Trophoblast cell (in vitro differentiated cells and primary cell): ENCODE measurements around the gene XAB2.
A peak's percentile ranks its signal among the peaks of the same experiment; 100 is the strongest.

Experiments
- DNase-seq, 2 donors: peaks; one replicate each; pipeline ENCODE4 v3.0.0-alpha.2; 2016
- H2AFZ ChIP-seq: 2 replicates; pipeline ENCODE4 v1.6.1; 2013; ENCODE audit warnings: low read length, moderate library complexity, mild to moderate bottlenecking; ENCODE audit not compliant: insufficient read depth, poor library complexity
- H2AK5ac ChIP-seq: 2 replicates; pipeline ENCODE4 v1.6.1; 2013; ENCODE audit warnings: mild to moderate bottlenecking, low read length
- H2BK120ac ChIP-seq: 2 replicates; pipeline ENCODE4 v1.6.1; 2013; ENCODE audit warnings: low read length, mild to moderate bottlenecking, moderate library complexity; ENCODE audit not compliant: insufficient read depth, poor library complexity
- H2BK12ac ChIP-seq: 2 replicates; pipeline ENCODE4 v1.6.1; 2013; ENCODE audit warnings: mild to moderate bottlenecking, low read length, moderate library complexity
- H2BK5ac ChIP-seq: 2 replicates; pipeline ENCODE4 v1.6.1; 2013; ENCODE audit warnings: low read length, low read depth, moderate library complexity, mild to moderate bottlenecking; ENCODE audit not compliant: poor library complexity
- H3K14ac ChIP-seq: 2 replicates; pipeline ENCODE4 v1.6.1; 2013; ENCODE audit warnings: mild to moderate bottlenecking, low read length
- H3K18ac ChIP-seq: 2 replicates; pipeline ENCODE4 v1.6.1; 2013; ENCODE audit warnings: mild to moderate bottlenecking, low read length
- H3K23ac ChIP-seq: 2 replicates; pipeline ENCODE4 v1.6.1; 2013; ENCODE audit warnings: low read length
- H3K27ac ChIP-seq: 2 replicates; pipeline ENCODE4 v1.5.1; 2013; ENCODE audit warnings: low read depth, mild to moderate bottlenecking, inconsistent platforms, low read length, moderate library complexity
- H3K27me3 ChIP-seq: 2 replicates; pipeline ENCODE4 v1.6.1; 2013; ENCODE audit warnings: inconsistent platforms, mild to moderate bottlenecking, low read length, moderate library complexity; ENCODE audit not compliant: insufficient read depth
- H3K36me3 ChIP-seq, 2 experiments: 1 replicate in 1 of 2; 2 replicates in 1 of 2; pipeline ENCODE4 v1.6.1; 2013; ENCODE audit warnings: low read length in 2 of 2, mild to moderate bottlenecking in 2 of 2, moderate library complexity in 1 of 2; ENCODE audit not compliant: insufficient read depth in 2 of 2, control insufficient read depth in 1 of 2
- H3K4ac ChIP-seq: 2 replicates; pipeline ENCODE4 v1.6.1; 2013; ENCODE audit warnings: low read depth, mild to moderate bottlenecking, low read length, moderate library complexity
- H3K4me1 ChIP-seq, 2 experiments: 1 replicate in 1 of 2; 2 replicates in 1 of 2; pipeline ENCODE4 v1.6.1; 2013; ENCODE audit warnings: low read length in 2 of 2, mild to moderate bottlenecking in 2 of 2, moderate library complexity in 1 of 2; ENCODE audit not compliant: insufficient read depth in 2 of 2, control insufficient read depth in 1 of 2
- H3K4me2 ChIP-seq: 2 replicates; pipeline ENCODE4 v1.6.1; 2013; ENCODE audit warnings: inconsistent platforms, mild to moderate bottlenecking, low read length, moderate library complexity
- H3K4me3 ChIP-seq: 2 replicates; pipeline ENCODE4 v1.5.1; 2013; ENCODE audit warnings: mild to moderate bottlenecking, low read depth, low read length, inconsistent platforms
- H3K79me1 ChIP-seq: one replicate; pipeline ENCODE4 v1.6.1; 2013; ENCODE audit warnings: low read length
- H3K79me2 ChIP-seq: 2 replicates; pipeline ENCODE4 v1.6.1; 2013; ENCODE audit warnings: low read length, mild to moderate bottlenecking; ENCODE audit not compliant: control insufficient read depth, insufficient read depth, poor library complexity
- H3K9ac ChIP-seq: 2 replicates; pipeline ENCODE4 v1.6.1; 2013; ENCODE audit warnings: mild to moderate bottlenecking, low read length
- H3K9me3 ChIP-seq: 2 replicates; pipeline ENCODE4 v1.6.1; 2013; ENCODE audit warnings: low read depth, mild to moderate bottlenecking, control low read depth, inconsistent platforms, low read length; ENCODE audit not compliant: insufficient read depth
- H4K12ac ChIP-seq: 2 replicates; pipeline ENCODE4 v1.6.1; 2013; ENCODE audit warnings: low read depth, mild to moderate bottlenecking, low read length, moderate library complexity
- H4K8ac ChIP-seq: 2 replicates; pipeline ENCODE4 v1.6.1; 2013; ENCODE audit warnings: low read depth, mild to moderate bottlenecking, low read length, moderate library complexity
- H4K91ac ChIP-seq: one replicate; pipeline ENCODE4 v1.6.1; 2013; ENCODE audit warnings: low read depth, mild to moderate bottlenecking, low read length, moderate library complexity
- WGBS: extraction: QIAGEN DNeasy Blood & Tissue Kit; methylation state at CpG from one replicate; pipeline ENCODE4 v1.1.7; 2013; ENCODE audit warnings: missing lambda C conversion rate; ENCODE audit not compliant: insufficient read length, insufficient coverage; ENCODE audit errors: extremely low coverage; 5-methylcytosine and 5-hydroxymethylcytosine counted together

XAB2 gene

DNA sequence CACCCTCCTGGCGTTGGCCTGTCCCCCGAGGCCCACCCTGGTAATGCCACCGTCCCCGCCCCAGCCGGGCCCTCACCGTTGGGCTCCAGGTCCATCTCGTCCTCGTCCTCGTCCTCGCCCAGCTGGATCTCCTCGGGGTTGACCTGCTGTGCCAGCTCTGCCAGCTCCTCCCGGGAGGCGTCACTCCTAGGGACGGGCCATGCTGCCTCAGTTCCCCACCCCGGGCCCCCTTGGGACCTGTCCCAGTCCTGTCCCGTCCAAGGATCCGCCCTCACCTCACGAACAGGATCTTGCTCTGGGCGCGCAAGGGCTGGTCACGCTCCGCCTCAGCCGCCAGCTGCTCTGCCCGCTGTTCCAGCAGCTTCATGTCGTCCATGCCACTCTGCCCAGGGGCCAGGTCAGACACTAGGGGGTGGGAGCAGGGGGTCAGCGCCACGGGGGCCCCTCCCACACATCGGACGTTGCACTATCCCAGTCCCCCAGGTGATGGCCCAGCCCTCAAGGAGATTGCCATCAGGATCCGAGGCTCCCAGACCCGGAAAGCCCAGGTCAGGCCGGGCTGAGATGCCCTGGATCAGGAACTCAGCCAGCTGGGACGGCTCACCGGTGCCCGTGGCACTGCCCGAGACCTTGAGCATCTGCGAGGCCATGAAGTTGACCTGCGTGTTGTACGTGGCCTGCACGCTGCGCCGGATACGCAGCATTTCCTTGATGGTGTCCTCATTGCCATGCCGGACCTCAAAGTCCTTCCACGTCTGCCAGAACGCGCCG lies 9.5 kb downstream of the XAB2 start:
- peaks cover 83 to 84% of the 10 kb centered on the region in 2 experiments for H3K36me3 ChIP-seq
- H4K12ac ChIP-seq = no peak overlapping the region
- H3K79me2 ChIP-seq = no peaks in the 10 kb centered on the region
- H2BK5ac ChIP-seq = no peak overlapping the region
- H2AK5ac ChIP-seq = no peak overlapping the region
- H3K4me2 ChIP-seq = no peak overlapping the region
- no peak overlapping the region for H2BK12ac ChIP-seq
- no peak overlapping the region for H3K4me3 ChIP-seq
- no peaks in the 10 kb centered on the region for H3K27me3 ChIP-seq
- H2BK120ac ChIP-seq = no peak overlapping the region
- no peak overlapping the region for H2AFZ ChIP-seq
- H3K79me1 ChIP-seq = peaks cover 2% of the 10 kb centered on the region
- peak overlapping the region; percentile 26 for H4K91ac ChIP-seq
- H3K9ac ChIP-seq = no peak overlapping the region
- no peak overlapping the region for H3K18ac ChIP-seq
- H4K8ac ChIP-seq = no peak overlapping the region
- no peak overlapping the region for H3K23ac ChIP-seq
- WGBS = no CpG with 5 or more reads among the region's 48 CpGs
- H3K4ac ChIP-seq = no peak overlapping the region
- DNase-seq = no peak
- peaks cover 11 to 12% of the 10 kb centered on the region in 2 experiments for H3K4me1 ChIP-seq
- no peak overlapping the region for H3K14ac ChIP-seq
- peaks cover 5% of the 10 kb centered on the region for H3K9me3 ChIP-seq
- no peak overlapping the region for H3K27ac ChIP-seq

DNA sequence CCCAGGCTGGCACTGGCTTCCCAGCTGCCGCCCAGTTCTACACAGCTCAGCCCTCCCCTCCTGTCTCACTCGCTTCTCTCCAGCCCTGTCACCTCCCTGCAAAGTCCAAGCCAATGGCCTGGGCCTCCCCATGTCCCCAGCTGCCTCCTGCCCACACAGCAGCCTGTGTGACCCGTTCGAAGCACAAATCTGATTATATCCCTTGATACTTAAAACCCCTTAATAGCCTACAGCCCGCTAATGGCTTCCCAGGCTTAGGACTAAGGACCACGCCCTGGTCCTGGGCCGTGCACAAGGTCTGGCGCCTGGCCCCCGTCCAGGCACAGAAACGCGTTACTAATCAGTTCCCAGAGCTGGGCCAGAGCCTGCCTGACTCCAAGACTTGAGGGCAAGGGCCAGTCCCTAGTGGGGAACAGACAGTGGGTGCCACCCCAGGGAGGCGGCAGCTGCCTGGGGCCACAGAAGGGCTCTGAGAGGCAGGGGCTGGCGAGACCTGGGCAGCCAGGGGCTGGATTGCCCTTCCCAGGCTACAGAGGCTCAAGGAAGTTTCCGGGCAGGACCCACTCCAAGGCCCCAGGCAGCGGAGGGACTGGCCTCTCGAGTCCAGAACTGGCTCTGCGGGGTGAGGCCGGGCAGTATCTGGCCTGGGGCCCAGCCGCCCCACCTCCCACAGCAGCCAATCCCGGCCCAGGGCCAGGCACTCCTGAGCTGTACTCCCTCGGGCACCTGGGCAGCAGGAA lies 10.4 kb downstream of the XAB2 start:
- Histone ChIP-seq H3K79me1 (peaks cover 2% of the 10 kb centered on the region), H3K14ac (peak overlapping the region; percentile 29), H3K79me2 (no peaks in the 10 kb centered on the region), H3K18ac (peak overlapping the region; percentile 54), H3K4me1 (peaks cover 11 to 12% of the 10 kb centered on the region in 2 experiments), H3K23ac (no peak overlapping the region), H2AK5ac (no peak overlapping the region), H3K4me2 (no peak overlapping the region), H3K4me3 (peak overlapping the region; percentile 24), H2BK120ac (peak overlapping the region; percentile 25), H3K27me3 (no peaks in the 10 kb centered on the region), H3K27ac (peak overlapping the region; percentile 57), H3K36me3 (peaks cover 78 to 79% of the 10 kb centered on the region in 2 experiments), H2AFZ (no peak overlapping the region), H4K12ac (no peak overlapping the region), H4K91ac (peak overlapping the region; percentile 63), H2BK5ac (peak overlapping the region; percentile 55), H3K9ac (no peak overlapping the region), H3K4ac (no peak overlapping the region), H2BK12ac (peak overlapping the region; percentile 38), H3K9me3 (peaks cover 5% of the 10 kb centered on the region), H4K8ac (peak overlapping the region; percentile 64)
- no CpG with 5 or more reads among the region's 21 CpGs for WGBS
- no peak for DNase-seq

DNA sequence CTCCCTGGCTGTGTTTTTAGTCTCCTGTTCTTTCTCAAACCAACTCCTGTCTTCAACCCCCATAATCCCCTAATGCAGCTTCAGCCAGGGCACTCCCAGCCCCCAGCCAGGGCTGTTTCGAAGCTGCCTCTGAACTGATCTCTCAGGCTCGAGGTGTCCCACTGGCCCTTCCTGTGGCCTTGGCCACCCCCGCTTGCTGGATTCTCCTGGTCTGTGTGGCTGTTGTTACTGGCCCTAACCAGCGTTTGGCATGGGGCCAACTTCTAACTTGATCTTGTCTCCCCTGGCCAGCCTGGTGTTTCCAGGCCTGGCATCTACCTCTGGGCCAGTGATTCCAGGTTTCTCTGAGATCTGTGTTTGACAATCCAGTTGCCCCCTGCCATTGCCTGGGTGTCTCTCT lies 11.0 kb downstream of the XAB2 start:
- H2BK120ac ChIP-seq = no peak overlapping the region
- H2AFZ ChIP-seq = no peak overlapping the region
- no peak overlapping the region for H4K8ac ChIP-seq
- peaks cover 2% of the 10 kb centered on the region for H3K79me1 ChIP-seq
- no peaks in the 10 kb centered on the region for H3K27me3 ChIP-seq
- no peak overlapping the region for H3K4me2 ChIP-seq
- no peak overlapping the region for H2BK5ac ChIP-seq
- H4K12ac ChIP-seq = no peak overlapping the region
- no peak for DNase-seq
- no peaks in the 10 kb centered on the region for H3K79me2 ChIP-seq
- H4K91ac ChIP-seq = no peak overlapping the region
- no peak overlapping the region for H3K4ac ChIP-seq
- H3K9me3 ChIP-seq = peaks cover 5% of the 10 kb centered on the region
- peaks cover 11 to 12% of the 10 kb centered on the region in 2 experiments for H3K4me1 ChIP-seq
- no peak overlapping the region for H3K14ac ChIP-seq
- no peak overlapping the region for H3K4me3 ChIP-seq
- peaks cover 73 to 74% of the 10 kb centered on the region in 2 experiments for H3K36me3 ChIP-seq
- H3K9ac ChIP-seq = no peak overlapping the region
- no CpG with 5 or more reads among the region's 4 CpGs for WGBS
- no peak overlapping the region for H3K23ac ChIP-seq
- no peak overlapping the region for H3K18ac ChIP-seq
- H3K27ac ChIP-seq = no peak overlapping the region
- no peak overlapping the region for H2AK5ac ChIP-seq
- H2BK12ac ChIP-seq = no peak overlapping the region

DNA sequence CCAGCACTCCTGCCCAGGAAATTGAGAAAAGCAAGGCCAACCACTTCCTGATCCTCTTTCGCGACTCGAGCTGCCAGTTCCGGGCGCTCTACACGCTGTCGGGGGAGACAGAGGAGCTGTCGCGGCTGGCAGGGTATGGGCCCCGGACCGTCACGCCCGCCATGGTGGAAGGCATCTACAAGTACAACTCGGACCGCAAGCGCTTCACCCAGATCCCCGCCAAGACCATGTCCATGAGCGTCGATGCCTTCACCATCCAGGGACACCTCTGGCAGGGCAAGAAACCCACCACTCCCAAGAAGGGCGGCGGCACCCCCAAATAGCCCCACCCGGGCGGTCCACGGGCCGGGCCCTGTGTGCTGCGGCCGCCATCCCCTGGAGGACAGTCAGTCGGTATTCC lies 11.6 kb downstream of the XAB2 start:
- Histone ChIP-seq H2BK12ac (no peak overlapping the region), H2BK5ac (no peak overlapping the region), H3K4ac (no peak overlapping the region), H3K14ac (no peak overlapping the region), H3K23ac (no peak overlapping the region), H4K91ac (no peak overlapping the region), H3K27ac (no peak overlapping the region), H3K9me3 (peaks cover 5% of the 10 kb centered on the region), H3K9ac (no peak overlapping the region), H4K8ac (no peak overlapping the region), H3K4me2 (no peak overlapping the region), H2AK5ac (no peak overlapping the region), H2AFZ (no peak overlapping the region), H3K79me2 (no peaks in the 10 kb centered on the region), H3K79me1 (peaks cover 2% of the 10 kb centered on the region), H3K4me3 (no peak overlapping the region), H3K36me3 (peaks cover 68 to 70% of the 10 kb centered on the region in 2 experiments), H2BK120ac (no peak overlapping the region), H3K27me3 (no peaks in the 10 kb centered on the region), H3K18ac (no peak overlapping the region), H3K4me1 (peaks cover 11 to 12% of the 10 kb centered on the region in 2 experiments), H4K12ac (no peak overlapping the region)
- DNase-seq = no peak
- WGBS = no CpG with 5 or more reads among the region's 28 CpGs
